Ectodermal cell (in vitro differentiated cells): Measurements from ENCODE around the gene RAD51B.

Experiments used
- H3K27ac ChIP-seq: 2 replicates; pipeline ENCODE4 v1.7.0; 2013; ENCODE audit warnings: mild to moderate bottlenecking, low read depth, low read length; ENCODE audit not compliant: insufficient read depth, poor library complexity, severe bottlenecking
- H3K27me3 ChIP-seq: 2 replicates; pipeline ENCODE4 v1.7.0; 2013; ENCODE audit warnings: mild to moderate bottlenecking, low read length; ENCODE audit not compliant: insufficient read depth, control insufficient read depth, poor library complexity, severe bottlenecking
- H3K36me3 ChIP-seq: one replicate; pipeline ENCODE4 v1.7.0; 2013; ENCODE audit warnings: low read length; ENCODE audit not compliant: control insufficient read depth, insufficient read depth
- H3K4me1 ChIP-seq: one replicate; pipeline ENCODE4 v1.7.0; 2013; ENCODE audit warnings: low read length; ENCODE audit not compliant: control insufficient read depth, insufficient read depth
- H3K4me3 ChIP-seq: 2 replicates; pipeline ENCODE4 v1.7.0; 2013; ENCODE audit warnings: low read depth, low read length, control low read depth; ENCODE audit not compliant: insufficient read depth
- H3K9me3 ChIP-seq: 2 replicates; pipeline ENCODE4 v1.7.0; 2013; ENCODE audit warnings: mild to moderate bottlenecking, low read length, moderate library complexity; ENCODE audit not compliant: control insufficient read depth
- WGBS, 2 experiments: methylation state at CpG; one replicate each; pipeline ENCODE4 v1.1.7; 2013; ENCODE audit warnings: missing lambda C conversion rate in 2 of 2; 5-methylcytosine and 5-hydroxymethylcytosine counted together

The RAD51B gene

DNA sequence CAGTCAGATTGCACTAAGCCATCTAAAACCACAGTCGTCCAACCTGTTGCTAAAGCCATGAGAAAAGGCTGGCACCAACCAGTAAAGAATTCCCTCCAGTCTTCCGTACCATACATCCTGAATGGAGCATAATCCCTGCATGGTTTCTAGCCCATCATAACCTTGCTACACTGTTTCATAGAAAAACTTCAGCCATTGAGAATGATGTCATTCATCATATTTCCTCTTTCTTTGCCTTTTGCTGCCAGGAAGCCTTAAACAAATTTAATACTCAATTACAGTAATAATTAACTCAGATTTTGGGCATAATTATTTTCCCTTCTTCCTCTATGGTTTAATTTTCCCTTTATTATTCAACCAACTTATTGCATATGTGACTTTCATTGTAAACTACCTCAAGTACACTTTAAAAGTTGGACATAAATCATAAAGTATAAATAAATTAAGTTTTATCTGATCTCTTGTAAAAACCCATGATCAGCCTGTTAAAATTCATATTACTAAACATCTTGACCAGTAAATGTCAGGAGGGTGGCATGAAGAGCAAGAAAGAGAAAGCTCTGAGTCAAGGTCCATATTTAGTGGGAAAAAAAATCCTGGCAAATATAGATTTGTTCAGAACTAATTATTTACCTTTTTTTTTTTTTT is 708.6 kb downstream of the RAD51B start:
- no peak overlapping the region for H3K27ac ChIP-seq
- WGBS, 2 experiments: 93 to 96% methylated on average over 2 of the region's 2 CpGs
- H3K4me3 ChIP-seq: no peak overlapping the region
- H3K36me3 ChIP-seq: peaks cover 6% of the 10 kb centered on the region
- peaks cover 5% of the 10 kb centered on the region for H3K9me3 ChIP-seq
- no peaks in the 10 kb centered on the region for H3K27me3 ChIP-seq
- peaks cover 13% of the 10 kb centered on the region for H3K4me1 ChIP-seq

DNA sequence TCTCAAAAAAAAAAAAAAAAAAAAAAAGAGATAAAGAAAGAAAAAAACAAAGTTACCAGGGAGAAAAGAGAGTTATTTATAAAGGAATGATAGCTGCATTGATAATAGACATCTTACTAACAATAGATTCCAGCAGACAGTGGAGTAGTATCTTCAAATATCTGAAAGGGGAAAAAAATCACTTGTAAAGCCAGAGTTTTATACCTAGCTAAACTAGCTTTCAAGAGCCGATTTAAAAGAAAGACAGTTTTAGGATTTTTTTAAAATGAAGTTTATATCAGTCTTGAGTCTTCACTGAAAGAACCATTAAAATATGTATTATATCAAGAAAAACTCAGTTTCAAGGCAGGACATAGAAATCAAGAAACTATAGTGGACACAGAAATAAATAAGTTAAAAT is 710.9 kb downstream of the RAD51B start:
- Histone ChIP-seq H3K27me3 (no peaks in the 10 kb centered on the region), H3K4me1 (peaks cover 9% of the 10 kb centered on the region), H3K4me3 (no peak overlapping the region), H3K9me3 (peaks cover 5% of the 10 kb centered on the region), H3K27ac (no peak overlapping the region), H3K36me3 (peaks cover 6% of the 10 kb centered on the region)
- no CpG with 5 or more reads among the region's 1 CpG for WGBS, 2 experiments

DNA sequence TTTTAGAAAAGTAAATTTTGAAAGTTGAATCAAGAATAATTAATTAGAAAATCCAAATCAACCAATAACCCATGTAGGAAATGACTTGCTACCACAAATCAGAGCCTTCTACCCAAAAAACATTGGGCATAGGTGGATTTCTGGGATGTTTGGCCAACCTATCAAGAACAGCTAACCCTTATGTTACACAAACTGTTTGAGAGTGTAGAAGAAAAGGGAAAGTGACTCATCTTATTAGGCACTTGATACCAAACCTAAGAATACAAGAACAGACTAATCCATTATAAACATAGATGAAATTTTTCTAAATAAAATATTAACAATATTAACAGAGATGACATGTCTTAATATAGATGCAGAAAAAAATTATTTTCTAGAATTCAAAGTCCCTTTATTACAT is 712.9 kb downstream of the RAD51B start:
- Histone ChIP-seq H3K27me3 (no peaks in the 10 kb centered on the region), H3K27ac (no peak overlapping the region), H3K4me1 (no peaks in the 10 kb centered on the region), H3K4me3 (no peak overlapping the region), H3K36me3 (peaks cover 6% of the 10 kb centered on the region), H3K9me3 (peaks cover 5% of the 10 kb centered on the region)

DNA sequence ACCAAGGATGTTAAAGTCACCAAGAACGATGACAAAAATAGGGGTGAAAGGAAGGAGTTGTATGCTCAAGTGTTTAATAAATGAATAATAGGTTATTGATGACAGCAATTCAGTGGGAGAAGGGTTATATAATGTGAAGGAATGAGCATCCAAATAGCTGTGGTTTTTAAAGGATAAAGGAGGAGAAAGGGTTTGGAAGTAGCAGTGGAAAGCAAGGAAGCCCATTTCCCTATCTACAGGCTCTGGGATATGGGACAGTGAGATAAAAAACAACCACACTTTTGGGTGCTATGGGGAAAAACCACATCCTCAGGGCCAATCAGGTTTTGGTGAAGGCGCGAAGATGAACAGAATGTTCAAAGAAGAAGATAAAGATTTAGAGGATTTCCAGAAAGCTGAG is 714.7 kb downstream of the RAD51B start:
- WGBS, 2 experiments: 89 to 92% methylated on average over 3 of the region's 3 CpGs
- no peaks in the 10 kb centered on the region for H3K27me3 ChIP-seq
- H3K4me1 ChIP-seq: peaks cover 15% of the 10 kb centered on the region
- peaks cover 5% of the 10 kb centered on the region for H3K9me3 ChIP-seq
- peaks cover 2% of the 10 kb centered on the region for H3K36me3 ChIP-seq
- H3K4me3 ChIP-seq: no peak overlapping the region
- no peak overlapping the region for H3K27ac ChIP-seq

DNA sequence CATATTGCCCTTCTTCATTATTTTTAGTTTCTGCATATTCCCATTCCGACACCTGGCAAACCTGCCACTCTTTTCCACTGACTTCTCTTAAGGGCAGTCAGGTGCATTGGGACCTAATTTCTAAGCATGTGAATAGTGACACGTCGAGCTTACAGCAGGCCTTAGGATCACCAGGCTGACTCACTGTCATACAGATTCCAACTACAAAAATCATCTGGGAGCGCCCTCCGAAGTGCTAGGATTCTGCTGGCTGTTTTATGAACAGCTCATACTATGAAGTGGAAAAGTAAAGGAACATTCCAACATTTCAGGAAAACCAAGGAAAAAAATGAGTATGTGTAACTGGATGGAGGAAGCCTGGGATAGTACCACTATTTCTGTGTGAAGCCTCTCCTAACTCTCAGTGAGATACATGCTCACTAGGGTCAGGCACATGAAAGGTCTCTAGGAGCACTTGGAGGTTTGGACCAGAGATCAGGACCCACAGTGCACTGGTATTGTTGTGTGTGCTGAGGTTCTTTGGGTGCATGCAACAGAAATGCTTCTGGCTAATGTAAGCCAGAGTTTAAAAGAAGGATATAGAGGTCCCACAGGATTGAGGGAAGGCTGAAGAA is 715.9 kb downstream of the RAD51B start:
- WGBS, 2 experiments: 92 to 93% methylated on average over 5 of the region's 5 CpGs
- Histone ChIP-seq H3K4me3 (no peak overlapping the region), H3K9me3 (peaks cover 2% of the 10 kb centered on the region), H3K27me3 (no peaks in the 10 kb centered on the region), H3K36me3 (no peaks in the 10 kb centered on the region), H3K27ac (no peak overlapping the region), H3K4me1 (peaks cover 28% of the 10 kb centered on the region)

DNA sequence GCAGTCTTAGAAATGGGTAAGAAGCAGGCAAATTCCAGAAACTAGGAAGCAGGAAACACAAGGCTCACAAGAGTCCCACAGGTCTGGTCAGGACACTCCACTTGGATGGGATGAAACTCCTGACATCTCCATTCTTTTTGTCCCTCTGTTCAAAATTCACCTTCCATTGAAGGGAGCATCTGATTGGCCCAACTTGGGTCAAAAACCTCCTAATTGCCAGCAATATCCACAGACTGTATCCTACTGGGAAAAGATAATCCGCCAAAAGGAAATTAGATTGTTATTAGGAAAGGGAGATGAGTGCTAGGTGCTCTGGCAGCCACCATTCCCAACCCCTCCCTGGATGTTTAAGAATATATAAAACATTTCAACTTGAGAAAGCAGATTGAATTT is 716.4 kb downstream of the RAD51B start:
- Histone ChIP-seq H3K27me3 (no peaks in the 10 kb centered on the region), H3K4me1 (peaks cover 33% of the 10 kb centered on the region), H3K4me3 (no peak overlapping the region), H3K36me3 (no peaks in the 10 kb centered on the region), H3K9me3 (peaks cover 2% of the 10 kb centered on the region), H3K27ac (no peak overlapping the region)
- 100% methylated on average over 1 of the region's 1 CpG for WGBS, 2 experiments

DNA sequence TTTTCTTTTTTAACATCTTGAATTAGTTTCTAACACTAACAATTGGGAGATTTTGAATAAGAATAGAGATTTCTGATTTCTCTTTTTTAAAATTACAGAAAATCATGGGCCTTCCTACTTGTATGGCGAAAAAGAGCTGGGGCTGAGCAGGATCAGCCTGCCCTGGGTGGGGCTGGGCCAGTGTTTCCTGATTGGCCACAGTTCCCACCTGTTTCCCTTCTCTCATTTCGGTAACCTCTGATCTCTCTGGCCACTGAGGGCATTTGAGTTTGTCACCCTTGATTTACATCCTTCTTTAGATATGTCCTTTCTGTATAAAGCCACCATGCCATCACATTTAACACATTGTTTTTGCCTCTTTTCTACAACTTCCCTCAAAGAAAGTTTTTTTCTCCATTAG is 719.1 kb downstream of the RAD51B start:
- Histone ChIP-seq H3K9me3 (no peaks in the 10 kb centered on the region), H3K27ac (peak overlapping the region; percentile 82), H3K36me3 (no peaks in the 10 kb centered on the region), H3K4me1 (peaks cover 35% of the 10 kb centered on the region), H3K27me3 (no peaks in the 10 kb centered on the region), H3K4me3 (no peak overlapping the region)
- 80 to 81% methylated on average over 2 of the region's 2 CpGs for WGBS, 2 experiments

DNA sequence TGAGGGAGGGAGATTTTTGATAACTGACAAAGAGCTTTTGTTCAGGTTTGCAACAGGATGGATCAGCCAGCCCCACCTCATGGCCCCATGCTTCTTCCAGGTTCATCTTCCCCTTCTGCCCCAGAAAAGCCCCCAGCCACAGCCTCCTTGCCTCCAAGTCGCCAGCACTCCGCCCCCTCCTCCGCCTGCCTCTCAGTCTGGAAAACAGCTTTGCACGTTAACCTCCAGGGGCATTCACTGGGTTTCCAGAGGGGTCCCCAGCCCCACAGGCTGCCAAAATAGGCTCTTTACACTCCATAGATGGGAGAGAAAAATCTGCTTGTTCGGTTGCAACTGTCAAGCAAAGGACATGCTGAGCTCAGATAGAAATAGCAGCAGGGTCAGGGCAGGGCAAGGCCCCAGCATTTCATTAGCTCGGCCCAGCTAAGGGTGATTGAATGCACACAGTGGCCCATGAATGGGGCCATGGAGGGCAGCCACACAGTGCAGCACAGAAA is 719.7 kb downstream of the RAD51B start:
- Histone ChIP-seq H3K4me3 (no peak overlapping the region), H3K9me3 (no peaks in the 10 kb centered on the region), H3K27ac (peak overlapping the region; percentile 82), H3K36me3 (no peaks in the 10 kb centered on the region), H3K4me1 (peaks cover 35% of the 10 kb centered on the region), H3K27me3 (no peaks in the 10 kb centered on the region)
- WGBS, 2 experiments: 23 to 37% methylated on average over 6 of the region's 6 CpGs

DNA sequence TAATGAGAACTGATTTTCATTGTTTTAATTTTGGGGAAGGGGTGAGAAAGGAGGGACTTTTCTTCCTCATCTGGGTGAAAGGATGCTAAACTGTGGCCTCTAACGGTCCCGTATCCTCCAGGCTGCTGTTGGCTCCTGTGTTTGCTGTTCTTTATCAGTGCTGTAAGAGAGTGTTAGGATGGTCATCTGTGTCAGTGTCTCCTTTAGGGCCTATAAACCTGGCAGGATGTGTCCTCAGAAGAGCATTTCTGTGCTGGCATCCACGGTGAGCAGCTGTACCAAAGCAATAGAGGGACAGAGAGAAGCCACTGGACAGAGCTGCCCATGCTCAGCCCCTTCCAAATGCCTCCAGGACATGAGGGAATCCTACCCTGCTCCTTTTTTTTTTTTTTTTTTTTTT is 720.2 kb downstream of the RAD51B start:
- H3K9me3 ChIP-seq: no peaks in the 10 kb centered on the region
- peak overlapping the region; percentile 82 for H3K27ac ChIP-seq
- peaks cover 35% of the 10 kb centered on the region for H3K4me1 ChIP-seq
- WGBS, 2 experiments: 58 to 77% methylated on average over 3 of the region's 3 CpGs
- H3K27me3 ChIP-seq: no peaks in the 10 kb centered on the region
- no peak overlapping the region for H3K4me3 ChIP-seq
- H3K36me3 ChIP-seq: no peaks in the 10 kb centered on the region

DNA sequence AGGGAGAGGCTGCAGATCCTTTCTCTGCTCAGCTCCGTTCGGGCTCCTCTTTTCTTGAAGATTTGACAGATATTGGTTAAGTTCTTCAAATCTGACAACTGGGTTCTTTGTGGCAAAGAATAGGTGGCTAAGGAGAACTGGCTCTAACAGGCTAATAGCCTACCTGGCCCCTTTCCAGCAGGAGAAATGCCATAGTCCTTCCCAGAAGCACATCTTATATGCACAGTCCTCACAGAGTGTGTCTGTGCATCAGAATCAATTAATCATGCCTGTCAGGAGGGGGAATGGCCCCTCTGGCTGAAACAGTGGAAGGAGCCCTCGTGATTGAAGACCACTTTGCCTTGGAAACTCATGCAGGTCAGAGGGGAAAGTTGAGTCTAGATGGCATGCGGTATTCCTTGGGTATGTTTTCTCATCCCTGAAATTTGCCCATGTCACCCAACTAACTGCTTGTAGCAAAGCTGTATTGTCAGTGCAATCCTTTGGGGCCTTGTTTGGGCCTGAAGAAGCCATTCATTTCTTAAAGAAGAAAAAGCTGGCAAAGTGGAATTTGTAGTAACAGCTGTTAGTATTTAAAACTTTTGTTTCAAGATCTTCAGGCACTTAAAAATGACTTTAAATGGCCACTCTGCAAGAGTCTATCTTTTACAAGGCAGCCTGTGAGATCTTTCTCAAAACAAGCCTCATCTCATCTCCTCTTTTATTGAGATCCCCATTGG is 721.8 kb downstream of the RAD51B start:
- H3K27ac ChIP-seq: no peak overlapping the region
- peaks cover 35% of the 10 kb centered on the region for H3K4me1 ChIP-seq
- no peaks in the 10 kb centered on the region for H3K36me3 ChIP-seq
- no peaks in the 10 kb centered on the region for H3K27me3 ChIP-seq
- H3K4me3 ChIP-seq: no peak overlapping the region
- 86 to 90% methylated on average over 4 of the region's 4 CpGs for whole genome bisulfite sequencing, 2 experiments
- H3K9me3 ChIP-seq: no peaks in the 10 kb centered on the region
